BLaER1 treated with 17β-estradiol and CSF1 and Interleukin-3, amounts not matched to agents 10 nM and 100 nM (cell line): Measurements from ENCODE around the gene TOX3.

ENCODE experiments used
- H3K27ac ChIP-seq, 11 experiments: shearing (Covaris generic); formaldehyde crosslinking; 2 replicates each; pipeline ENCODE4 v1.8.1; 2022
- H3K27me3 ChIP-seq, 11 experiments: shearing (Covaris generic); formaldehyde crosslinking; 2 replicates each; pipeline ENCODE4 v1.8.1; 2022
- H3K36me3 ChIP-seq, 11 experiments: shearing (Covaris generic); formaldehyde crosslinking; 2 replicates each; pipeline ENCODE4 v1.8.1; 2022
- H3K4me1 ChIP-seq, 10 experiments: shearing (Covaris generic); formaldehyde crosslinking; 2 replicates each; pipeline ENCODE4 v1.8.1; 2022
- H3K4me2 ChIP-seq, 11 experiments: shearing (Covaris generic); formaldehyde crosslinking; 2 replicates each; pipeline ENCODE4 v1.8.1; 2022
- H3K4me3 ChIP-seq, 10 experiments: shearing (Covaris generic); formaldehyde crosslinking; 2 replicates each; pipeline ENCODE4 v1.8.1; 2022
- H3K9ac ChIP-seq, 11 experiments: shearing (Covaris generic); formaldehyde crosslinking; 2 replicates each; pipeline ENCODE4 v1.8.1; 2022
- H3K9me3 ChIP-seq, 11 experiments: shearing (Covaris generic); formaldehyde crosslinking; replicated peaks in 1 of 11; 2 replicates each; pipeline ENCODE4 v1.8.1; 2022
- H4K20me1 ChIP-seq, 11 experiments: shearing (Covaris generic); formaldehyde crosslinking; 2 replicates each; pipeline ENCODE4 v1.8.1; 2022
- Cebpa-rat ChIP-seq, 11 experiments: shearing (Covaris generic); IDR thresholded peaks; 2 replicates each; pipeline ENCODE4 v1.8.1; 2022

TOX3 gene

DNA sequence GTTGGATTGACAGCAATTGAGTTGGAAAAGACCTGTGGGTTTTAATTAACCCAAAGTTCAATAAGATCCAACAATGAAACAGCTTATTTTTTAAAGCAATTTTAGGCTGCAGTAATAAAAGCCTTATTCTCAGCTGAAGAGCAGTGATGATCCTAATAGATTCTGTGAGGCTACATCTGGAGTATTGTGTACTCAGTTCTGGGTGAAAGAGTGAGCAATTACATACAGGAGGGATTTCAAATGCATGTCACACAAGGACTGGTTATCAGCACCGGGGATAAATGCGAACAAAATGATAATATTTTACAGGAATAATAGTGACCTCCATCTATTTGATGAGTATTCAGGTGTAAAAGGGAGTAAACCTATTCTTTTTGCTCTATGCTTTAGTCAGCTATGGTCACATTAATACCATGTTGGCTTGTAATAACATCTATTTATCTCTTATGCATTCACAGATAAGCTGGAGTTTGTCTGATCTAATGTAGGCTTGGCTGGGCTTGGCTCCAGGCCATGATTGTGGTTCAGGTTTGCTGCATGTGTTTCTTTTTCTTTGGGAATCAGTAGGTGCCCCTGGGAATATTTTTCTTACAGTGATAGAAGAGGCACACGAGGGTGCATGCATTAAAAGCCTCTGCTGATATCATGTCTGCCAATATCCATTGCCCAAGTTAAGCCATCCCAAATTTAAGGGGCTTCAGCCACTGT is 22.2 kb upstream of the TOX3 start:
- Histone ChIP-seq H3K36me3 (no peaks in the 10 kb centered on the region), H3K4me3 (no peak overlapping the region), H4K20me1 (no peaks in the 10 kb centered on the region), H3K9me3 (peaks cover 3 to 14% (median 8%) of the 10 kb centered on the region in 11 experiments; a peak in 12 of 22 replicates), H3K4me1 (peaks cover 0 to 33% (median 18%) of the 10 kb centered on the region in 10 experiments; a peak in 14 of 20 replicates), H3K27ac (no peak overlapping the region), H3K4me2 (no peak overlapping the region), H3K27me3 (no peaks in the 10 kb centered on the region), H3K9ac (no peak overlapping the region)
- TF ChIP-seq Cebpa-rat (IDR thresholded peaks at IDR 0.05), result no peak

DNA sequence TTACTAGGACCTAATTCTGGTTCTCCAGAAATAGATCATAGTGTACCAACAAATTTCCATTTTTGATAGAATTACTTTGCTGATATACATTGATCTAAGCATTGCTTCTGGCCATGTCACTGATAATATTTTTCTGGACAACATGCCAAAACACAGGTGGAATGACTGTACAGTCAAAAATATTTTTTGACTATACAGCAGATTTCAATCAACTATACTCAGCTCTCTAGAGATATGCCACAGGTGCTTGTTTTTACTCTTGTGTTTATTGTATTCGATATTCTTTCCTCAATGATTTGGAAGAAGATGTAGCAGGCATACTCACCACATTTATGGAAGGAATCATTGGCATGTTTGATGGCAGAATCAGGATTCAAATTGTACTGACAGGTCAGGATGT is 21.6 kb upstream of the TOX3 start:
- no peak for TF ChIP-seq Cebpa-rat (IDR thresholded peaks at IDR 0.05)
- no peak overlapping the region for H3K4me2 ChIP-seq
- no peaks in the 10 kb centered on the region for H3K27me3 ChIP-seq
- peaks cover 3 to 14% (median 8%) of the 10 kb centered on the region in 11 experiments; a peak in 12 of 22 replicates for H3K9me3 ChIP-seq
- H3K4me3 ChIP-seq, result no peak overlapping the region
- no peaks in the 10 kb centered on the region for H4K20me1 ChIP-seq
- H3K36me3 ChIP-seq, result no peaks in the 10 kb centered on the region
- H3K4me1 ChIP-seq, result peaks cover 0 to 26% (median 11%) of the 10 kb centered on the region in 10 experiments; a peak in 13 of 20 replicates
- H3K9ac ChIP-seq, result no peak overlapping the region
- no peak overlapping the region for H3K27ac ChIP-seq

DNA sequence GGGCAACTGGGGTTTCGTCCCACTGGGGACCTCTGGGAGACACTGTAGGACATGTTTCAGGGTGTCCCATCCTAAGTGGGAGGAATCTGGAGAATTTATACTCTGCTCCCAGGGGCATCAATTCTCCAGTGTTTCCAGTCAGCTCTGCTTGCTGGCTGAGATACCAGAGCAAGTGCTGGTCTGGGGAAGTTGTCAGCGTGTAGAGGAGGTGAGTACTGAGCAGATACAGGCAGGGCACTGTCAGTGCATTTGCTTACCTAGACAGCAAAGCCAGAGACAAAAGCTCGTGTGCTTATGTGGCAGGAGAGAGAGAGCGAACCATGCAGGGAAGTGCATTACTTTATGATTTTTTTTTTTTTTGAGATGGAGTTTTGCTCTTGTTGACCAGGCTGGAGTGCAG is 20.2 kb upstream of the TOX3 start:
- Histone ChIP-seq H3K36me3 (no peaks in the 10 kb centered on the region), H3K9ac (no peak overlapping the region), H3K9me3 (peaks cover 3 to 14% (median 8%) of the 10 kb centered on the region in 11 experiments; a peak in 12 of 22 replicates), H3K4me2 (no peak overlapping the region), H3K27ac (no peak overlapping the region), H4K20me1 (no peaks in the 10 kb centered on the region), H3K27me3 (no peaks in the 10 kb centered on the region), H3K4me3 (no peak overlapping the region), H3K4me1 (peaks cover 0 to 13% (median 4%) of the 10 kb centered on the region in 10 experiments; a peak in 10 of 20 replicates)
- no peak for TF ChIP-seq Cebpa-rat (IDR thresholded peaks at IDR 0.05)

DNA sequence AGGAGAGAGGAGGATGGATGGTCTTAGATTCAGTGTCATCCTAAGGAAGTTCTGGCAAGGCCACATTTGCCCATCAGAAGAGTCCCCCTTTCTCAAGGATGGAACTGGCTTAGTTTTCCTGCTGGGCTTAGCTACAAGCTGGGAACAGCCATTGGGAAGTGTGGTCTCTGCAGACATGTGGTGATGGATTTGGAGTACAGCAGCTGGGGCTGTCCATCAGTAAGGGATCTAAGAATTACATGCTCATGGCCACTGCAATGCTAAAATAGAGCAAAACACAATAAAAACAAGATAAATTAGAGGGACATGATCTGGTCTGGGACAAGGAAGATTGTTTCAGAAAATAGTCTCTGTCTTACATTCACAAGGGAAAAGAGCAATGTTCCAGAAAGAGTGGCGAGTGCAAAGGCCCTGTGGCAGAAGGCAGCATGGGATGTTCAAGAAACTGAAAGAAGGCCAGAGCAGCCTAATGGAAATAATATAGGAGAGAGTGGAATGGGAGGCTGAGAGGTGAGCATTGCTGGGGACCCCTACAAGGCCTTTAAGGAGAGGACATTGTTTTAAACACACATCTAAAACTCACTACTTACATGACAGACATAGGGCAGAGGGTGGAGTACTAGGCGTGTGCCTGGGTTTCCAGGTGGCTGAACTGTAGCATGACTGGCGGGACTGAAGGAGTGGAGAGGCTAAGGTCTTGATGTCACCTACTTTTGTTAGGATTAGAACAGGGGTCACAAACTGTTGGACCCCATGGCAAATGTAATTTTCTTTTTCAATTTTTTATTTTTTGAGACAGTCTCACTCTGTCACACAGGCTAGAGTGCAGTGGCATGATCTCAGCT is 17.0 kb upstream of the TOX3 start:
- TF ChIP-seq Cebpa-rat (IDR thresholded peaks at IDR 0.05), result no peak

DNA sequence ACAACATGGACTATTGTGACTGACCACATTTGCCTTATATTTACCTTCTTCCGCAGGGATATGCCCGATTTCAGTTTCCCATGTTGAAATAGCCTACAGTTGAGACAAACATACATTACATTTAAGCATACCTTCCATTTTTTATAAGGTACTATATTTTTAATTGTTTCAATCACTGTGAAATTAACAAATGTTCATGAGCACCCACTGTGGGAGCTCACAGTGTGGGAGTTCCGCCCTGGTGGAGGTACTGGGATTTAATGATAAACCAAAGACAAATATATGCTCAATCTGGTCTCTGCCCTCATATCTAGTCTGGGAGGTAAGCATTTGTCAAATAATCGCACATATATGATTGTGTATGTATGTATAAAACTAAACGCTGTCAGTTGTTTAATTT is 15.8 kb upstream of the TOX3 start:
- no peaks in the 10 kb centered on the region for H3K36me3 ChIP-seq
- no peaks in the 10 kb centered on the region for H3K9me3 ChIP-seq
- H3K4me1 ChIP-seq, result 0 out of 20 replicates have a peak, but pooled peaks cover 0 to 3% (median 0%) of the 10 kb centered on the region in 10 experiments
- H3K27ac ChIP-seq, result no peak overlapping the region
- no peaks in the 10 kb centered on the region for H3K27me3 ChIP-seq
- H3K4me2 ChIP-seq, result no peak overlapping the region
- no peaks in the 10 kb centered on the region for H4K20me1 ChIP-seq
- no peak overlapping the region for H3K4me3 ChIP-seq
- H3K9ac ChIP-seq, result no peak overlapping the region
- no peak for TF ChIP-seq Cebpa-rat (IDR thresholded peaks at IDR 0.05)

More for the DNA sequence above, 17.0 kb upstream of the TOX3 start:
- no peak overlapping the region for H3K4me3 ChIP-seq
- no peaks in the 10 kb centered on the region for H3K36me3 ChIP-seq
- no peak overlapping the region for H3K4me2 ChIP-seq
- H3K4me1 ChIP-seq, result 0 out of 20 replicates have a peak, but pooled peaks cover 0 to 5% (median 0%) of the 10 kb centered on the region in 10 experiments
- no peak overlapping the region for H3K27ac ChIP-seq
- H3K27me3 ChIP-seq, result no peaks in the 10 kb centered on the region
- no peaks in the 10 kb centered on the region for H4K20me1 ChIP-seq
- no peaks in the 10 kb centered on the region for H3K9me3 ChIP-seq
- no peak overlapping the region for H3K9ac ChIP-seq

DNA sequence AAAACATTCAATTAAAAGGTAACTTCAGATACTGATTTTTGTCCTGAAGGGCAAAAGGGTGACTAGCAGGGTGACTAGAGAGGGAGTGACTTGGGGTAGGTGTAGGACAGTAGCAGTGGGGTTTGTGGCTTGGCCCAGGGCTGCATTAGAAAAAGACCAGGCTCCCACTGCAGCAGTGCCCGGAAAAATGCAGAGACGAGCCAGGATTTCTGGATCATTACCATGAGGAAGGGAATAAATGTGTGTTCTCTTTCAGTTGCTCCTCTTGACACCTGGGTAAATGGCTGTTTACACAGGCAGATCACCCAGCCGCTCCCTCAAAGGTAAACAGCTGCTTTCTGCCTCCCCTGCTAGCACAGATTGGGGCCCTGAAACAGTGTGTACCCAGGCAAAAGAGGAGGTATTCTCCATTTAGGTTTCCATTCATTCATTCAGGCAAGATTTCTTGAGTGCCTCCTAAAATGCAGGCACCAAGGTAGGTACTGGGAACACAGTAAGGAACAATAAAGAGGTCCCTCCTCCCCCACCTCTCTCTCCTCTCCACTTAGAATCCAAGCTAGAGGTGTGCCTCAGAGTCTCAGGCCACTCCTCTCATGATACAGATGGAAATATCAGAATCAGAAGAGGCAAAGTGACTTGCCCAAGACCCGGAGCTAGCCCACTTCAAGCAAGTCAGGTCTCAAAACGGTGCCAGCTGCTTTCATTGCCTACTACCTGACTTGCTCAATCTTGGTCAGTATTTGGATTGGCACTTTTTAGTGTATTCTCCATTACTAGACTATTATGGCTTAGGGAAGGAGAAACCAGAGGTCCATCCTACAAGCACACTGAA is 15.2 kb upstream of the TOX3 start:
- Histone ChIP-seq H3K4me3 (no peak overlapping the region), H3K4me1 (no peaks in the 10 kb centered on the region), H3K9me3 (no peaks in the 10 kb centered on the region), H3K27me3 (no peaks in the 10 kb centered on the region), H3K4me2 (no peak overlapping the region), H3K27ac (no peak overlapping the region), H3K36me3 (no peaks in the 10 kb centered on the region), H3K9ac (no peak overlapping the region), H4K20me1 (no peaks in the 10 kb centered on the region)
- no peak for TF ChIP-seq Cebpa-rat (IDR thresholded peaks at IDR 0.05)

DNA sequence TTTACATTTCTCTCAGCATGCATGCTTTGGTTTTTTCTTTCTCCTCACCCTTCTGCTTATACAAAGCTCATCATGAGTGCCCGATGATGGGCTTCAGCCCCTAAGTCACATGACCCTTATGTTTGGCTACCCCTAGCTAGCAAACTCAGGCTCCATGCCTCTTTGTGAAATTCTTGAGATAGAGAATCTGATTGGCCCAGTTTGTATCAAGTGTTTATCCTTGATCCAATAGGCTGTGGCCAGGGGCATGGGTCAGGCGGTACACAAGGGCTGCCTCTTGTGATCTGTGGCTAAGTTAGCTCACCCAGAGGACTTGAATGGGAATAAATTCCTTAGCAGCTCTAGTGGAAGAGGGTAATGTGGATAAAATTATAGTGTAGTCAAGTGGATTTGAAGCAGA is 11.5 kb upstream of the TOX3 start:
- no peak overlapping the region for H3K4me3 ChIP-seq
- no peak overlapping the region for H3K4me2 ChIP-seq
- H3K27me3 ChIP-seq, result no peaks in the 10 kb centered on the region
- H3K9me3 ChIP-seq, result no peaks in the 10 kb centered on the region
- TF ChIP-seq Cebpa-rat (IDR thresholded peaks at IDR 0.05), result no peak
- no peaks in the 10 kb centered on the region for H3K4me1 ChIP-seq
- H3K36me3 ChIP-seq, result no peaks in the 10 kb centered on the region
- H3K27ac ChIP-seq, result no peak overlapping the region
- no peaks in the 10 kb centered on the region for H4K20me1 ChIP-seq
- no peak overlapping the region for H3K9ac ChIP-seq

DNA sequence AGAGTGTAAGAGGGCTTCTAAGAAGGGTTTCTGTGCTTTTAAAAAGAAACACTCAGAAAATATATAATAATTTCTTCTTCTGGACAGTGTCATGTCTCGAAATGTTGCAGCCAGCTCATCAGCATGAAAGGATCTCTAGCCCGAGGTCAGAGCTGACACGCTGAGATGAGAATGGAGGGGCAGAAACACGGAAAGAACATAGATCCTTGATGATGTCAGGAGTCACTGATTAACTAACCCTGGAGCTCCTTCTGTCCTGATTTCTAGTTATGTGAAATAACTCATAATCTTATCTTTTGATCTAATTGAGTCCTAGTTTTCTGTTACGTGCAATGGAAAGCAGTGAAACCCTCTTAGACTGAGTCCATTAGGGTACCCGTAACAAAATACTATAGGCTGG is 10.3 kb upstream of the TOX3 start:
- Histone ChIP-seq H3K27ac (no peak overlapping the region), H3K4me1 (no peaks in the 10 kb centered on the region), H3K4me3 (no peak overlapping the region), H4K20me1 (no peaks in the 10 kb centered on the region), H3K4me2 (no peak overlapping the region), H3K9me3 (no peaks in the 10 kb centered on the region), H3K27me3 (no peaks in the 10 kb centered on the region), H3K36me3 (no peaks in the 10 kb centered on the region), H3K9ac (no peak overlapping the region)
- TF ChIP-seq Cebpa-rat (IDR thresholded peaks at IDR 0.05), result no peak

DNA sequence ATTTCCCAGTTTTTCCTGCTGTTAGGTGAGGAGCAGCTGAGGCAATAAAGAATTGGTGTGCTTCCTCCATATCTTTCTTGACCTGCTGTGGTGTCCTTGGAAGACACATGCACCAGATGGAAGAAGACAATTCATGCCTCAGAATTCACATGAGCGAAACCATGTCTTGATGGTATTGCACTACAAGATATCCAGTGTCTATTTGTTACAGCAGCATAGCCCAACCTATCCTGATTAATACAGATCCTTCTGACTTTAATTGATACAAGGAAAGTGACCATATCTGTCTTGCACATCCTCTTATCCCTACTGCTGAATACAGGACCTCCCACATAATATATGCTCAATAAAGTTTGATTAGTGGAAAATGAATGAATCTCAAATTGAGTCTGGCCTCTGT is 9.1 kb upstream of the TOX3 start:
- H3K9me3 ChIP-seq, result no peaks in the 10 kb centered on the region
- no peaks in the 10 kb centered on the region for H3K36me3 ChIP-seq
- H4K20me1 ChIP-seq, result no peaks in the 10 kb centered on the region
- H3K9ac ChIP-seq, result no peak overlapping the region
- no peak overlapping the region for H3K4me2 ChIP-seq
- TF ChIP-seq Cebpa-rat (IDR thresholded peaks at IDR 0.05), result no peak
- H3K4me1 ChIP-seq, result no peaks in the 10 kb centered on the region
- no peaks in the 10 kb centered on the region for H3K27me3 ChIP-seq
- no peak overlapping the region for H3K27ac ChIP-seq
- H3K4me3 ChIP-seq, result no peak overlapping the region
